ENCODE measurements around the gene UPF1. TPM values are rescaled to one million over a fixed set of nuclear protein-coding genes. Genes with fewer than 3 reads are reported as not detected.

The UPF1 gene
- total RNA-seq, 1 donor from 2014 or later: 117 TPM

DNA sequence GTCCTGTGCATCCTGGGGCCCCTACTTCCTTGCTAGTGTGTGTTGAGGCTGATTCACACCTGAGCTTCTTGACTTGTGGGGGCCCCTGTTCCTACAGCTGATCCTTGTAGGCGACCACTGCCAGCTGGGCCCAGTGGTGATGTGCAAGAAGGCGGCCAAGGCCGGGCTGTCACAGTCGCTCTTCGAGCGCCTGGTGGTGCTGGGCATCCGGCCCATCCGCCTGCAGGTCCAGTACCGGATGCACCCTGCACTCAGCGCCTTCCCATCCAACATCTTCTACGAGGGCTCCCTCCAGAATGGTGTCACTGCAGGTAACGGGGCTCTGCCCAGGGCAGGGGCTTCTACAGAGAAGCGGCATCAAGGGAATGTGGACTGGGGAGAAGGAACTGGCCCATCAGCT is 25.5 kb downstream of the UPF1 start:
- DNase-seq (ENCODE audit: low spot score): no peak

DNA sequence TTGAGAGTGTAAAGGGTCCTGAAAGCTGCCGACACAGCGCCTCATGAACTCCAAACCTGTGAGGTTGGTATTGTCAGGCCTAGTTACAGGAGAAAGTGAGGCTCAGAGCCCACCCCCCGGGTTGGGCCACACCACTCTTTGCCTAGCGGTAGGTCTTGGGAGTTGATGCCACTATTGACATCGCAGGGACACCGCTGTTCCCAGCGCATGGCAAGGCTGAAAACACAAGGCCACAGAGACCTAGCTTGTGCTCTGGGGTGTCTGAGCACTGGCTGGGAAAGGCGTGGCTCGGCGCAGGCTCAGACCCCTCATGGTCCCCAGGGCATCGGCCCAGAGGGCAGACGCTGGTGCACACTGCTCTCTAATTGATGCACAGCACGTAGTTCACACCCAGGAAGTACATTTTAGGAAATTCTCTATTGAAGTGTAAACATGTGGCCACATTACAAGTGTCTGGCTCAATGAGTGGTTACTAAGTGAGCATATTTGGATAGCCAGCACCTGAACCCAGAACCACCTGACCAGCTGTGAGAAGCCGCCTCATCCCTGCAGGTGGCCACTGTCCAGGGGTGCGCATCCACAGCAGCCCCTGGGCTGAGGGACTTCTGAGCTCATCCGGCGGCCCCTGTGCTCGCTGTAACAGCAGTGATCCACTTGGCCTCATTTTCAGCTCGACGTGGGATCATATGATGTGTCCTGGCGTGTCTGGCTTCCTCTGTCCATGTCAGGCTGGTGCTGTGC is 27.3 kb downstream of the UPF1 start:
- no peak for DNase-seq (ENCODE audit: low spot score)

DNA sequence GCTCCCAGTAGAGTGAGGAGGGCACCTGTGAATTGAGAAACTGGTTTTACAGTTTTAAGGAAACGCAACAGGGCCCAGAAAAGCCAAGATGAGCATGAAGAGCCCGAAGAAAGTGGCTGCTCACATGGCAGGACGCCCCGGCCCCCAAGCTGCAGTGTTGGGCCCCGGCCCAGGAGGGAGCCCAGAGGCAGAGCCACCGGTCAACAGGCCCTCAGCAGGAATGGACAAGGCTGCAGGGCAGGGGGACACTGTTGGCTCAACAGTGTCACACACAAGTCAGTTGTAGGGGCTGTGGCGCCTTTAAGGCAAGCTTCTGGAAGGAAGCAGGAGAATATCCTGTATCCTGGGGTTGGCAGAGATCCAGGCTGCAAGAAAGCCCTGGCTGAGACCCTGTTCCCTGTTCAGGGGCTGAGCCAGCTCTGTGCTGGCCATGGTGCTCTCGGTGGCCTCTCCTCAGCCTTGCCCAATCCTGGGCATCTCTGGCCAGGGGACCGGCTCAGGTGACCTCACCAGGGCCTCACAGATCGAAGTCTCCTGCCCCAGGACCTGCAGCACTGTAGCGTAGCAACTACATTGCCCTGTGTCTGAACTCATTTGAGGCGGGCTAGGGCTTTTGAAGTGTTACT is 28.0 kb downstream of the UPF1 start:
- DNase-seq (ENCODE audit: low spot score): no peak

DNA sequence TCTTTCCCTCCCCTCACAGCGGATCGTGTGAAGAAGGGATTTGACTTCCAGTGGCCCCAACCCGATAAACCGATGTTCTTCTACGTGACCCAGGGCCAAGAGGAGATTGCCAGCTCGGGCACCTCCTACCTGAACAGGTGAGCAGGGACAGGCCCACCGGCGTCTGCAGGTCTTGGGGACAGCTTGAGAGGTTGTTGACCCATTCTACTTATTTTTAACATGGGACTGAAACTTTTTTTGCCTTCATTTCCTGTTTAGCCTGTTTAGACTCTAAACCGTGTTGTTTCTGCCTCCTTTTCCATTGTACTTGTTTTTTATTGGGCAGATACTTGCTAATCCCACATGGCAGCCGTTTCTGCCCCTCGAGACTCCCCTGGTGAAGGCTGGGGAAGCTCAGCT is 28.5 kb downstream of the UPF1 start:
- no peak for DNase-seq (ENCODE audit: low spot score)

DNA sequence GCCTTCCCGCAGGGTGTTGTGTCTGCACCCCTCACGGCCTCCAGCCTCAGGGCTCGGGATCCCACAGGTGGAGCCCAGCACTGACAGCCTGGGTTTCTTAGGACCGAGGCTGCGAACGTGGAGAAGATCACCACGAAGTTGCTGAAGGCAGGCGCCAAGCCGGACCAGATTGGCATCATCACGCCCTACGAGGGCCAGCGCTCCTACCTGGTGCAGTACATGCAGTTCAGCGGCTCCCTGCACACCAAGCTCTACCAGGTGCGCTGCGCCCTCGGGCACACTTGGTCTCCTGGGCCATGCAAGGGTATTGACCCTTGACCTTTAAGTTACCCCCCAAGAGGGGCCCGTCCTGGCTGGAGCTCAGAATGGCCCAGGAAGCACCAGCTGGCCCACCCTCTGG is 29.0 kb downstream of the UPF1 start:
- DNase-seq (ENCODE audit: low spot score): no peak

DNA sequence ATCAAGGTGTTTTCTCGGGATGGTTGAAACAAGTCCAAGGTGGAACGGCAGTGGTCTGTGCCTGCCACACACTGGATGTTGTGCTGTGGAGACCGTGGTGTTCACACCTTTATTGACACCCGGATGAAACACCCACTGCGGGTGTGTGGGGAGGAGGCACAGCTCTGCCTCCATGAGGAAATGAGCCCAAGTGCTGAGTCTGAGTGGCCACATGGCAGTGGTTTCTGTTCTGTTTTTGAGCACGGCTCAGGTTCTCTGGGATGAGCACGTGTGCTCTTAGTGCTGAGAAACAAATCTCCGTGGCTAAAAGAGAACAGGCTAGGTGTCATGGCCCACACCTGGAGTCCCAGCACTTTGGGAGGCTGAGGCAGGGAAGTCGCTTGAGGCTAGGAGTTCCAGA is 29.5 kb downstream of the UPF1 start:
- DNase-seq (ENCODE audit: low spot score): no peak

DNA sequence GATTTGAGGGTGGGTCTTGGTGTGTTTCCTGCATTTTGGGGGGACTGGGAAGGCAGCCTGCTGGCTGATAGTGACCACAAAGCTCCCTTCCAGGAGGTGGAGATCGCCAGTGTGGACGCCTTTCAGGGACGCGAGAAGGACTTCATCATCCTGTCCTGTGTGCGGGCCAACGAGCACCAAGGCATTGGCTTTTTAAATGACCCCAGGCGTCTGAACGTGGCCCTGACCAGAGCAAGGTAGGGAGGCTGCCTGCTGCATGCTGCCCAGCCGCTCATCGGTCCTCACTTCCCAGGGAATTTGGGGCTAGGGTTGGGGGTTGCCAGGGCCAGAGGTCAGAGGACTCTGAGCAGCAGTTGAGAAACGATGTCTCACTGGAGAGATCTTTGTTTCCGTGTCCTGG is 30.2 kb downstream of the UPF1 start:
- DNase-seq (ENCODE audit: low spot score): no peak

DNA sequence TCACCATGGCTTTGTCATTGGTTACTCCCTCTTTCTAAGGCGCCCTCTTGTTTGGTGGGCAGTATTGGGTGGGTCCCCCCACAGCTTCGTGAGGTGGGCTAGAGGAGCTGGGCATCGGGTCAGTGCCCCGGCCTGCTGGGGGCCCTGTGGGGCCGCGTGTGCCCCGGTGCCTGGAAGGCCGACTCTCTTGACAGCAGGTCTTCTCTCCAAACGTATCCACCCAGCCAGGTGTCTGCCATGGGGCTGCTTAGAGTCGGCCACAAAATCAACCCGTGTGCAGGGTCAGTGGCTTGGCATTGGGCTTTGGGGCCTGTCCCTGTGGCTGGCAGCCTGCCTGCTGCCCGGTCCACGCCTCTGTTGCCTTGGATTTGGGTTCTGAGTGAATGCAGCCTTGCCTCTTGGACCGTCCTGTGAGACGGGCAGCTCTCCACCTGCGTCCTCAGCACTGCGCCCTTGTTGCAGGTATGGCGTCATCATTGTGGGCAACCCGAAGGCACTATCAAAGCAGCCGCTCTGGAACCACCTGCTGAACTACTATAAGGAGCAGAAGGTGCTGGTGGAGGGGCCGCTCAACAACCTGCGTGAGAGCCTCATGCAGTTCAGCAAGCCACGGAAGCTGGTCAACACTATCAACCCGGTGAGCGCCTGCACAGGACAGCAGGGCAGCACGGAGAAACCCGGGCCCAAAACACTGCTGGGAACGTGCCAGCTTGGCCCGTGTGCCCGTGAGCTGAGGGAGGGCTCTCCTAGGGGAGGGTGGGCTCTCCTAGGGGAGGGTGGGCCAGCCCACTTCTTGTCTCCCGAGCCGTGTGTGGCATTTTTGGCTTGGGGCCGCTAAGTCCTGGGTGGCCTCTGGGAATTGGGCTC is 31.4 kb downstream of the UPF1 start:
- DNase-seq (ENCODE audit: low spot score): no peak

DNA sequence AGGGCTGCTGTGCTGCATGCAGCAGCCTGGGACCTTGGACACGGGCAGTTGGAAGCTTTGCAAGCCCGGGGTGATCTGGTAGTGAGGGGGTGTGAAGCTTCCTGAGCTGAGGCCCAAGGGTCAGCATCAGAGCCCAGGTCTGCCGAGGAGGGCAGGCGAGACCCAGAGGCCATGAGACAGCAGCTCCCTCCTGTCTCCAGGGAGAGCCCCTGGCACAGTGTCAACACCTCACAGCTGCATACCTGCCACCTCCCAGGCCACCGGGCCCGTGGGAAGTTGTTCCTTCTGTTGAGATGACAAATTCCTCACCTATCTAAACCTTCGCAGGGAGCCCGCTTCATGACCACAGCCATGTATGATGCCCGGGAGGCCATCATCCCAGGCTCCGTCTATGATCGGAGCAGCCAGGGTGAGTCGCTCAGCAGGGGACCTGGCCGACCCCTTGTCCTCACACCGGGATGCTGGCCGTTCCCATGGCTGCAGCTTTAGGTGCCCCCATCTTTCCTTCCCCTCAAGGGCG is 32.1 kb downstream of the UPF1 start:
- no peak for DNase-seq (ENCODE audit: low spot score)

DNA sequence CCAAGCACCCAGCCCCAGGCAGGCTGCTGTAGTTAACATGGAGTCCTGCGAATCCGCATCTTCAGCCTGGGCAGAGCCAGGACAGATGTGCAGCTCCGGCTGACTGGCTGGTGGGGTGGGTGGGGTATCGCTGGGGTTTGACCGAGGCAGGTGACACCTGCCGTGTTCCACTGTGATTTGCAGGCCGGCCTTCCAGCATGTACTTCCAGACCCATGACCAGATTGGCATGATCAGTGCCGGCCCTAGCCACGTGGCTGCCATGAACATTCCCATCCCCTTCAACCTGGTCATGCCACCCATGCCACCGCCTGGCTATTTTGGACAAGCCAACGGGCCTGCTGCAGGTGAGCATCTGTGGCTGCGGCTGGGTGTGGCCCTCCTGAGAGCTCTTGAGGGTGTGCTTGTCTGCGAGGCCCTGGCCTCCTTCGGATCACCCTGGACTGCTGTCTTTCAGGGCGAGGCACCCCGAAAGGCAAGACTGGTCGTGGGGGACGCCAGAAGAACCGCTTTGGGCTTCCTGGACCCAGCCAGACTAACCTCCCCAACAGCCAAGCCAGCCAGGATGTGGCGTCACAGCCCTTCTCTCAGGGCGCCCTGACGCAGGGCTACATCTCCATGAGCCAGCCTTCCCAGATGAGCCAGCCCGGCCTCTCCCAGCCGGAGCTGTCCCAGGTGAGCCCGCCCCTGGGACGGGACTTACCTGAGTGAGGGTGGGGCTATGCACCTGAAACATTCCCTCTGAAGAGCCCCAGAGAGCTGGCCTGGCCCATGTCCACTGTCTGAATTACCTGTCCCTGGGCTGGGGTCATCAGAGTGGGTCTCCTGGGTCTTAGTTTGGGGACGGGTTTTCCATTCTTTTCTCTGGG is 33.6 kb downstream of the UPF1 start:
- DNase-seq (ENCODE audit: low spot score): no peak

DNA sequence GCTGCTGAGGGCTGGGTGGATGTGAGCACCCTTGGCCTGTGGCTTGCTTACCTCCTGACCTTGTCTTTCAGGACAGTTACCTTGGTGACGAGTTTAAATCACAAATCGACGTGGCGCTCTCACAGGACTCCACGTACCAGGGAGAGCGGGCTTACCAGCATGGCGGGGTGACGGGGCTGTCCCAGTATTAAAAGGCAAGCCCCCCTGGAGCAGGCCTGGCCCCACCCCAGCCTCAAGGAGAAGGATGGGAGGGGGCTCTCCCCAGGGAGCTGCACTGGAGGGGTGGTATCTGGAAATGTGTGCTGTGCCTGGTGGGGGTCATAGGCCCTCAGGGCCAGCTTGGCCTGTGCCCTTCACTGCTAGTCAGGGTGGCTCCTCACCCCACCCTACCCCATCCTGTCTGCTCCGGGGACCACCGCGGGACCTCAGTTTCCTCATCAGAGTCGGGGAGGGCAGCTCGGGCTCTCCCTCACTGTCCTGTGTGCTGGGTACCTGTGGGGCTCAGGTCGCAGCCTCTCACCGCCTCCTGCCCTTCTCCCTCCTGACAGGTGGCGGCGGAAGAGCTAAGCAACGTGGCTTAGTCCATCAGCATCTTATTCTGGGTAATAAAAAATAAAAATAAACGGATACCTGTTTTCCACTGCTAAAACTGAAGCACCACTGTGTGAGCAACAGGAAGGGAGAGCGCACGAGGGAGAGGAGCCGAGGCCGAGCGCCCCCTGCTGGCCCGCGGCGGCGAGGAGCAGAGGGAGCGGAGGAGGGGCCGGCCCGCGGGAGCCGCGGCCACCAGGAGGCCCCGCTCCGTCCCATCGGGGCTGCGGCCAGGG is 34.4 kb downstream of the UPF1 start:
- peak; percentile 38 for DNase-seq (ENCODE audit: low spot score)

DNA sequence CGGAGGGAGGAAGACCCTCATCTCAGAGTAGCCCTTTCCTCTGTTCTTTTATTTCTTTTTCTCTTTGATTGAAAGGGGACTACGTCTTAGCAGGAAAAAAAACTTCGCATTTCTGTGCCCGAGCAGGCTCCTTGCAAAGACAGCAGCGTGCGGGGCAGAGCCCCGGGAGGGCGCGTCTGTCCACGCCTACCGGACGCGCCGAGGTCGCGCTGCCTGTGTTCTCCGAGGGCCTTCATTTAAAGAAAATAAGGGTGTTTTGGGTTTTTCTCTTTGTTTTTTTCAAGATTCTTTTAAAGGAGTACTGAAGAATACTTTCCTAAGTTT is 35.0 kb downstream of the UPF1 start:
- no peak for DNase-seq (ENCODE audit: low spot score)

DNA sequence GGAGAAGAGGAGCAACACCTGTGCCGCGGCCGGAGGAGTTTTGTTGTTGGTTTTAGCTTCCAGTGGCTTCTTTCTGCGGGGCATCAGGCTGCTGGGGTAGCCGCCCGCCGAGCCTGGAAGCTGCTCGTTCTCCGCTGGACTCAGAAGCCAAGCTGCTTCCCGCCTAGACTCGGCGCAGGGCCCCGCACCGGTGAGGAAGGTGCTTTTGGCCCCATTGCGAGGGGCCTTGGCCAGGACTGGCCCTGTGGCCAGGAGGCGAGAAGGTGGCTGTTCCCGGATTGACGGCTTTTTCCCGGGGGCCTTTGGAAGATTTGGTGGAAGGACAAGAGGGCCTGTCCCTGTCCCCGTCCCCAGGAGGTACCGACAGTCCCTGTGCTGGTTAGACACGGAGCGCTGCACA is 35.4 kb downstream of the UPF1 start:
- no peak for DNase-seq (ENCODE audit: low spot score)

DNA sequence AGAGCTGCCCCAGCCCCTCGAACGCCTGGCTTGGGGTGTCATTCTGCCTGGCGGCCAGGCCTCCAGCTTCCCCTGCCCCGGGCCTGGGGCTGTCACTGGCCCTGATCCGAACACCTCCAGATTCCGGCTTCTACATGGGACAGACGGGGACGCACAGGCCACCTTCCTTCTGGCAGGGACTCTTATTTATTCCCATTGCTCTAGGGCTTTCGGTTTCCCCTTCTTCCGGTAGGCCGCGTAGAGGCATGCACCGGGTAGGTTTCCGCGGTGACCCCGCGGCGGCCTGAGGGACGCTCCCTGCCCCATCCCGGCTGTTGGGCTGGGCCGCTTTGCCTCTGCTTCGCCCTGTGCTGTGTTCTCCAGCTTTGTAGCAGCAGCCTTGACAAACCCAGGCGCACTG is 36.0 kb downstream of the UPF1 start:
- no peak for DNase-seq (ENCODE audit: low spot score)

DNA sequence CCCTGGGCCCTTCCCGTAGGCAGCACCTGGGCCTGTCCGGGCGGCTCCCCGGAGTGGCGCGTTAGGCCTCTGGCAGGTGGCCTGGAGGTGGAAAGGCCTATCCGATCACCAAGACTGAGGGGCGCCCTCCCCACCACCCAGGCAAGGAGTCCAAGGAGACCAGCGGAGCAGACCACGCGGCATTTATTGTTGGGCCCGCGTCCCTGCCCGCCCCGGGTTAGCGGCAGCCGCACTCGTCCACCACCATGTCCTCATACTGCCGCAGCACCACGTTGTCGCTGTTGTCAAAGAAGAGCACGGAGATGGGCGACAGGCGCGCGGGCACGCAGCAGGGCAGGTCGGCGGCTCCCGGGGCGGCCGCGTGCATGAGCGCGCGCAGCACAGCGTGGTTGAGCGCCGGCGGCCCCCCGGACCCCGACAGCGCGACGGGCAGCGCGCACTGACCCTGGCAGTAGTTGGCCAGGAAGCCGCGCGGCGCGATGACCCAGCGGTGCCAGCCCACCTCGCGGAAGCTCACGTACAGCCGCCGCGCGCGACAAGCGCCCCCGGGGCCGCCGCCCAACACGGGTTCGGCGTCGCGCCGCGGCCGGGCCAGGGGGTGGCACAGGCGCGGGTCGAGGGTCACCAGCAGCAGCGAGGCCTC is 36.7 kb downstream of the UPF1 start:
- no peak for DNase-seq (ENCODE audit: low spot score)

DNA sequence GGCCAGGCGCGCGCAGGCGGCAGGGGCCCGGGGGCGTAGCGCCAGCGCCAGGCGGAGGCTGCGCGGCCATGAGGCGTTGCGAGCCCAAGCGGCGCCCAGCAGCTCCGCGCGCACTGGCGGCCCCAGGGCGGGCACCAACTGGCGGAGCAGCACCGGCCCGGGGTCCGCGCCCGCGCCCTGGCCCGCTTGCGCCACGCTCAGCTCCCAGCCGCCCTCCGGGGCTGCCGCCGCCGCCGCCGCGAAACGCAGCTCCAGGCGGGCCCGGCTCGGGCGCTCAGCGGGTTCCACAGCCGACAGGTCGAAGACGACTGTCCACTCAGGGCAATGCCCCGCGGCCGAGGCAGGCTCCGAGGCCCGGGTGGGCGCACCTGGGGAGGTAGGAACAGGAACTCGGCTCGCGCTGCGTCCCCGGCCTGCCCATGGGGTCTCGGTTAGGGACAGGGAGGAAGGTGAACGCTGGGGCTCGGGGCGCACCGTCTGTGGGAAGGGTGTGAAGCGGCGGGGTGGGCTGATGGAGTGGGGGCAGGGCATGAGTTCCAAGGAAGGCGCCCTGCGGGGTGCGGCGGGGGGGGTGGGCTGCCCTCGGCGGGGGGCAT is 37.4 kb downstream of the UPF1 start:
- DNase-seq (ENCODE audit: low spot score): no peak

DNA sequence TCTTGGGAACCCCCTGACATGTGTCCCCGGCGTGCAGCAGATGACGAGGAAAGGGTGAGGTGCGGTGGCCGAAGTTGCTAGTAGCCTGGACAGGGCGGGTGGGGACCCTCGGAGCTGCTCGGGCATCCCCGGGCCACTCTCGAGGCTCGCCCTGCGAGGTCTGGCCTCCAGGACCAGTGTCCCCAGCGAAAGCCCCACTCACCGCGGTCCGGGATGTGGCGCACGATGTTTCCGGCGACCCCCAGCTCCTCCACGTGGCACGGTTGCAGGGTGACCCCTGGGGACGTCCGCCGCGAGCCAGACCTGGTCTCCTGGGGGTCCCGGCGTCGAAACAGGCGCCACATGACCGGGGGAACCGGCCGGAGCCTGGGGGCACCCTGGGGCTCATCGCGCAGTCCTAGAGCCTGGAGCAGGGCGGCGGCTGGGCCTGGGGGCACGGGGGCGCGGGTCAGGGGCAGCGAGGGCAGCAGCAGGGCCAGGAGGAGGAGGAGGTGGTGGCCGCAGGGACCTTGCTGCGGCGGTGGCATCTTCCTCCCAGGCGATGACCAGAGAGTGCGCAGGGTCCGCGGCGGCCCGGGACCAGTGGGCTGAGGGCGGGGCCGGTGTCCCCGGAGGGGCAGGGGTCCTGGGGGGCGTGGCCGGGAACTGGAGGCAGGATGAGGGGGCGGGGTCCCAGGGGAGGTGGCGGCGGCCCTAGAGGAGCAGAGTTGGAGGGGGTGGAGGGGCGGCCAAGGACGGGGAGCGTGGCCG is 38.2 kb downstream of the UPF1 start:
- DNase-seq (ENCODE audit: low spot score): no peak

DNA sequence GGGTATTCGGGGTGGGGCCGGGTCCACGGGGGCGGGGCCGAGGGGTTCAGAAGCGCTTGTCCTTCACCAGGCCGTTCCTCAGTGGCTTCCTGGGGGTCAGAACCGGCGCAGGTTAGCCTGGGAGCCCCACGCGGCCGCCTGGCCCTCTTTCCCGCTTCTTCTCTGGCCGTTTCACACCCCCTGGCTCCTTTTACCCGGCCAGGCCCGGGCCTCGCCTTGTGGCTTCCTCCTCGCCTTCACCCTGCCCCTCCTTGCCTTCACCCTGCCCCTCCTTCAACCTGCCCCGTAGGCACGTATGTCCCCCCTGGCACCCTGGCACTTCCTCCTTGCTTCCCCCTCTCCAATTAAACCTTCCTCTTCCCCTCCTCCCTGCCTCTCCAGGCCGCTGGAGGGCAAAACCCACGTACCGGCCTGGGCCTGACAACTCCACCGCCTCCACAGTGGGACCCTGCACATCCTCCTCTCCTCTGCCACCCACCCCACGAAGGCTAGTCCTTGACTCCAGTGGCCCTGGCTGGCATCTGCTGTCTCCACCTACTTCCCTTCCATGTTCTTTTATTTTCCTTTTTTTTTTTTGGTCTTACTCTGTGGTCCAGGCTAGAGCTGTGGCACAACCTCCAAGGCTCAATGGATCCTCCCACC is 38.9 kb downstream of the UPF1 start:
- no peak for DNase-seq (ENCODE audit: low spot score)

DNA sequence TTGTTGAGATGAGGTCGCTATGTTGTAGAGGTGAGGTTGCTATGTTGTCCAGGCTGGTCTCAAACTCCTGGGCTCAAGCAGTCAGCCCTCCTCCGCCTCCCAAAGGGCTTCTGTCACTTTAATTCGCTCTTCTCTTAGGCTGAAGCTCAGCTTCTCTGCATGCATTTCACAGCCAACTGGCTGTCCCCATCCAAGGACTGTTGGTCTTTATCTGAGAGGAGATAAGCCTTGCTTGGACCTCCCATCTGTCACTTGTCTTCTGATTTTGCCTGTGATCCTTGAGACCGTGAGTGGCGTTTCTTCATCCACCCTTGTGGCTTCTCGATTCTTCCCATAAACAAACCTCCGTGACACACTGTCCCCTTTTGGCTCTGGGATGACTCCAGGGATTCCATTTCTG is 39.8 kb downstream of the UPF1 start:
- DNase-seq (ENCODE audit: low spot score): no peak
